Hepatocyte (in vitro differentiated cells): ENCODE data around the gene DENND6A. TPM values are rescaled to one million over a fixed set of nuclear protein-coding genes. Genes with fewer than 3 reads are reported as not detected.

Experiments
- DNase-seq: peaks from one replicate; pipeline ENCODE4 v3.0.0-alpha.2; 2016; ENCODE audit warnings: low spot score
- H2AFZ ChIP-seq: fragments of 200-600 bp; sonication (generic); 2 replicates; pipeline ENCODE4 v1.6.0; 2016; ENCODE audit warnings: antibody characterized with exemption, mild to moderate bottlenecking
- H3K27ac ChIP-seq: fragments of 200-600 bp; sonication (generic); 2 replicates; pipeline ENCODE4 v1.5.1; 2016; ENCODE audit warnings: mild to moderate bottlenecking
- H3K27me3 ChIP-seq: fragments of 200-600 bp; sonication (generic); 2 replicates; pipeline ENCODE4 v1.6.1; 2016
- H3K36me3 ChIP-seq: fragments of 200-600 bp; sonication (generic); replicated peaks from 2 replicates; pipeline ENCODE4 v1.5.1; 2016; ENCODE audit warnings: low read depth; ENCODE audit not compliant: insufficient read depth
- H3K4me1 ChIP-seq: fragments of 200-600 bp; sonication (generic); 2 replicates; pipeline ENCODE4 v1.5.1; 2016; ENCODE audit warnings: mild to moderate bottlenecking, moderate library complexity; ENCODE audit not compliant: insufficient read depth
- H3K4me2 ChIP-seq: fragments of 200-600 bp; sonication (generic); 2 replicates; pipeline ENCODE4 v1.6.0; 2016
- H3K4me3 ChIP-seq: fragments of 200-600 bp; sonication (generic); 2 replicates; pipeline ENCODE4 v1.5.1; 2016; ENCODE audit warnings: mild to moderate bottlenecking
- H3K79me2 ChIP-seq: fragments of 200-600 bp; sonication (generic); 2 replicates; pipeline ENCODE4 v1.6.0; 2017; ENCODE audit warnings: mild to moderate bottlenecking
- H3K9me2 ChIP-seq: fragments of 200-600 bp; sonication (generic); replicated peaks from 2 replicates; pipeline ENCODE4 v1.6.0; 2017; ENCODE audit warnings: mild to moderate bottlenecking; ENCODE audit not compliant: insufficient read depth
- H3K9me3 ChIP-seq: fragments of 200-600 bp; sonication (generic); 2 replicates; pipeline ENCODE4 v1.5.1; 2016; ENCODE audit warnings: low read depth, mild to moderate bottlenecking
- H4K20me1 ChIP-seq: fragments of 200-600 bp; sonication (generic); 2 replicates; pipeline ENCODE4 v1.6.0; 2016; ENCODE audit warnings: mild to moderate bottlenecking; ENCODE audit not compliant: insufficient read depth, poor library complexity, severe bottlenecking
- EZH2 ChIP-seq: fragments of 200-600 bp; sonication (generic); IDR thresholded peaks from 2 replicates; pipeline ENCODE4 v1.6.1; 2016; ENCODE audit warnings: antibody characterized with exemption, mild to moderate bottlenecking, borderline replicate concordance
- EZH2phosphoT487 ChIP-seq: fragments of 200-600 bp; sonication (generic); IDR thresholded peaks from one replicate; pipeline ENCODE4 v1.6.1; 2018; ENCODE audit warnings: antibody characterized with exemption, mild to moderate bottlenecking, low read depth, moderate library complexity; ENCODE audit not compliant: unreplicated experiment, severe bottlenecking
- WGBS: methylation state at CpG from one replicate; pipeline ENCODE4 v1.1.6; 2016; ENCODE audit warnings: low lambda C conversion rate; ENCODE audit errors: missing lambda C conversion rate; 5-methylcytosine and 5-hydroxymethylcytosine counted together
- polyA plus RNA-seq: library from polyadenylated mRNA; unstranded; fragments of >200 nt; fragmentation: Nextera tagmentation; extraction: Ambion mirVana; gene quantifications from 2 replicates; pipeline ENCODE4 v1.2.1, GENCODE V29; 2016
- total RNA-seq: library from RNA; depleted of rRNA; stranded (reverse); fragments of >200 nt; gene quantifications from 2 replicates; pipeline ENCODE4 v1.2.3, GENCODE V29; 2014
- TF ChIP-seq, protein P1 (sequence below): fragments of 200-600 bp; sonication (generic); IDR thresholded peaks from 2 replicates; pipeline ENCODE4 v1.5.1; 2016; ENCODE audit warnings: antibody characterized with exemption, mild to moderate bottlenecking; ENCODE audit not compliant: poor library complexity

Gene DENND6A
- total and polyA plus RNA-seq, 2 experiments from 2014 or later = 6.3 to 19.3 TPM

DNA sequence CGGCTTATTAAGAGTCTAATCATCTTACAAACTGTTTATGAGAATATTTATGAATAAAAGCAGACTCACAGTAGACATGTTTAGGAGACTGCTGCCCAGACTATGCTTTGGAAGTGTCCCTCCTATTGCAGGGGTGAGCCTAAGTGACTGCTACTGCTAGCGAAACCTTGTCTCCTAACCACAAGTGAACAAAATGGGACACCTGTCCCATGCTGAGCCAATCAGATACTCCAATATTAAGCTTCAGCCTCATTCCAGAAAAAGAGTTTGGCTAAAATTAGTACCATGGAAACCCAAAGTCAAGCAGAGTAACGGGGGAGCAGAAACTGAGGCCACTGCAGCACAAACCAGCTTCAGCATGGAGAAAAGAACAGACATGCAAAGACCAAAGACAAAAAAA, 4.6 kb downstream of the DENND6A start:
- Histone ChIP-seq H3K4me1 (no peaks in the 10 kb centered on the region), H3K4me2 (no peak overlapping the region), H3K79me2 (peaks cover 85% of the 10 kb centered on the region)

DNA sequence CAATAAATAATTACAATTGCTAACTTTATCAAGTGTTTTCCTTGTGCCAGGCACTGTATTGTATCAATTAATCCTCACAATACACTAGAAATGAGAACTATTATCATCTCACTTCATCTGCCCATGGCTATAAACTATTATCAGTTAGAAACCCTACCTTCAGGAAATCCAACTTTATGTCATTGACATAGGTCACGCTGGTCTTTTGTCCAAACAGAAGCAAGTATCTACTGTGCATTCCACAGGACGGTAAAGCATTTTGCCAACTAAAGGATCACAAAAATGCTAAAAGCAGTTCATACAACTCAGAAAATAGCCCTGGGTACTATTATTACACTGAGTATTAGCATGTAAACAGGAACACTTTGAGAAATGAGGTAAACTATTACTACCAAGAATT, 9.6 kb downstream of the DENND6A start:
- peaks cover 95% of the 10 kb centered on the region for H3K79me2 ChIP-seq
- peaks cover 15% of the 10 kb centered on the region for H4K20me1 ChIP-seq
- H3K9me2 ChIP-seq = no peaks in the 10 kb centered on the region
- H3K4me3 ChIP-seq = no peak overlapping the region
- H3K9me3 ChIP-seq = no peaks in the 10 kb centered on the region
- no peak overlapping the region for H2AFZ ChIP-seq
- WGBS = 72% methylated on average over 2 of the region's 2 CpGs
- TF ChIP-seq EZH2 (no peak), EZH2phosphoT487 (no peak)
- TF ChIP-seq, protein P1, sequence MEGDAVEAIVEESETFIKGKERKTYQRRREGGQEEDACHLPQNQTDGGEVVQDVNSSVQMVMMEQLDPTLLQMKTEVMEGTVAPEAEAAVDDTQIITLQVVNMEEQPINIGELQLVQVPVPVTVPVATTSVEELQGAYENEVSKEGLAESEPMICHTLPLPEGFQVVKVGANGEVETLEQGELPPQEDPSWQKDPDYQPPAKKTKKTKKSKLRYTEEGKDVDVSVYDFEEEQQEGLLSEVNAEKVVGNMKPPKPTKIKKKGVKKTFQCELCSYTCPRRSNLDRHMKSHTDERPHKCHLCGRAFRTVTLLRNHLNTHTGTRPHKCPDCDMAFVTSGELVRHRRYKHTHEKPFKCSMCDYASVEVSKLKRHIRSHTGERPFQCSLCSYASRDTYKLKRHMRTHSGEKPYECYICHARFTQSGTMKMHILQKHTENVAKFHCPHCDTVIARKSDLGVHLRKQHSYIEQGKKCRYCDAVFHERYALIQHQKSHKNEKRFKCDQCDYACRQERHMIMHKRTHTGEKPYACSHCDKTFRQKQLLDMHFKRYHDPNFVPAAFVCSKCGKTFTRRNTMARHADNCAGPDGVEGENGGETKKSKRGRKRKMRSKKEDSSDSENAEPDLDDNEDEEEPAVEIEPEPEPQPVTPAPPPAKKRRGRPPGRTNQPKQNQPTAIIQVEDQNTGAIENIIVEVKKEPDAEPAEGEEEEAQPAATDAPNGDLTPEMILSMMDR = no peak
- no peaks in the 10 kb centered on the region for H3K27me3 ChIP-seq
- no peaks in the 10 kb centered on the region for H3K4me1 ChIP-seq
- H3K27ac ChIP-seq = no peak overlapping the region
- no peak for DNase-seq
- no peaks in the 10 kb centered on the region for H3K36me3 ChIP-seq
- H3K4me2 ChIP-seq = no peak overlapping the region

More for the DNA sequence above, 4.6 kb downstream of the DENND6A start:
- TF ChIP-seq EZH2phosphoT487 (no peak), EZH2 (no peak)
- TF ChIP-seq, protein P1 = no peak
- peaks cover 33% of the 10 kb centered on the region for H4K20me1 ChIP-seq
- no peak overlapping the region for H3K27ac ChIP-seq
- no peaks in the 10 kb centered on the region for H3K36me3 ChIP-seq
- no peak overlapping the region for H3K4me3 ChIP-seq
- H3K9me2 ChIP-seq = no peaks in the 10 kb centered on the region
- no peaks in the 10 kb centered on the region for H3K9me3 ChIP-seq
- WGBS = 100% methylated on average over 3 of the region's 3 CpGs
- H2AFZ ChIP-seq = no peak overlapping the region
- no peaks in the 10 kb centered on the region for H3K27me3 ChIP-seq
- no peak for DNase-seq

DNA sequence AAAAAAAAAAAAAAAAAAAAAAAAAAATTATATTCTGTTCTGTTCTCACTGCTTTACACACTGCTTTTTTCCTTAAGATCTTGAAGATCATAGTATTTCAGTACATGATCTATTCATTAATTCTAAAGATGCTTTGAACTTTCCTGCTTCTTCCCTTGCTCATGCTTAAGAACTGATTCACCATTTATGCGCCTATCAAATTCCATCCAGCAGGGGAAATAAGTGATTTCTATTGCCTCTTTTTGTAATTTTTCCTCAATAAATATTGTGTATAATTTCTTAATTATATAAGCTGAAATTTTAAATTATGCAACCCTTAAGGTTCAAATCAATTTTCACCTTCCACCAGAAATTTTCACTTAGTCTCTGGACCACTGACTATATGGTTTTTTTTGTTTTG, 10.6 kb downstream of the DENND6A start:
- DNase-seq = no peak
- Histone ChIP-seq H3K4me2 (no peak overlapping the region), H3K9me3 (no peaks in the 10 kb centered on the region), H3K4me1 (no peaks in the 10 kb centered on the region), H3K36me3 (no peaks in the 10 kb centered on the region), H4K20me1 (peaks cover 11% of the 10 kb centered on the region), H2AFZ (no peak overlapping the region), H3K79me2 (peaks cover 93% of the 10 kb centered on the region), H3K9me2 (no peaks in the 10 kb centered on the region), H3K27ac (no peak overlapping the region), H3K27me3 (no peaks in the 10 kb centered on the region), H3K4me3 (no peak overlapping the region)
- no peak for TF ChIP-seq EZH2
- TF ChIP-seq, protein P1 = peak; percentile 7
- 98% methylated on average over 1 of the region's 1 CpG for WGBS

DNA sequence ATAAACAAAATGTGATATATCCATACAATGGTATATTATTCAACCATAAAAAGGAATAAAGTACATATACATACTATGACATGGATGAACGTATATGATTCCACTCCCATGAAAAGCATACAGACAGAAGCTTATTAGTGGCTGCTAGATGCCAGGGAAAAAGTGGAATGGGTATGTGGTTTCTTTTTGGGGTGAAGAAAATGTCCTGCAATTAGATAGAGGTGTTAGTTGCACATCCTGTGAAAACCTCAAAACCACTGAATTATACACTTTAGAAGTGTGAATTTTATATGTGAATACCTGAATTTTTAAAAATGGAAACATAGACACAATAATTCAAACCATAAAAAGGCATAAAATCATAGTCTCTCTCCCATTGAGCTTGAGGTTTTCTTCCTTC, 11.2 kb downstream of the DENND6A start:
- peaks cover 87% of the 10 kb centered on the region for H3K79me2 ChIP-seq
- no peaks in the 10 kb centered on the region for H3K9me2 ChIP-seq
- H3K9me3 ChIP-seq = no peaks in the 10 kb centered on the region
- no peaks in the 10 kb centered on the region for H3K36me3 ChIP-seq
- peaks cover 5% of the 10 kb centered on the region for H4K20me1 ChIP-seq
- no peaks in the 10 kb centered on the region for H3K27me3 ChIP-seq
- no peaks in the 10 kb centered on the region for H3K4me1 ChIP-seq
- no peak overlapping the region for H3K27ac ChIP-seq
- no peak overlapping the region for H2AFZ ChIP-seq
- TF ChIP-seq EZH2 (no peak), EZH2phosphoT487 (no peak)
- TF ChIP-seq, protein P1 = no peak
- H3K4me3 ChIP-seq = no peak overlapping the region
- 100% methylated on average over 1 of the region's 1 CpG for WGBS
- H3K4me2 ChIP-seq = no peak overlapping the region
- no peak for DNase-seq
